Fibroblast of the aortic adventitia (primary cell): ENCODE data around the gene SLC25A11. TPM values are rescaled to one million over a fixed set of nuclear protein-coding genes. Genes with fewer than 3 reads are reported as not detected.

ENCODE experiments used
- DNase-seq: peaks from one replicate; pipeline ENCODE4 v3.0.0-alpha.2; 2010; ENCODE audit warnings: low read depth
- H3K4me3 ChIP-seq: 2 replicates; pipeline ENCODE4 v1.5.1; 2011; ENCODE audit warnings: low read depth, mild to moderate bottlenecking, control low read depth, low read length, moderate library complexity
- total RNA-seq: library from RNA; depleted of rRNA; stranded (reverse); fragments of >200 nt; gene quantifications from 2 replicates; pipeline ENCODE4 v1.2.3, GENCODE V29; 2012; ENCODE audit warnings: low replicate concordance
- TF ChIP-seq, protein P1 (sequence below): IDR thresholded peaks from 2 replicates; pipeline ENCODE4 v1.5.1; 2011; ENCODE audit warnings: mild to moderate bottlenecking, low read length, control low read depth, inconsistent platforms; ENCODE audit not compliant: insufficient read depth

SLC25A11 gene
- total RNA-seq, 1 donor, result 49.9 TPM

DNA sequence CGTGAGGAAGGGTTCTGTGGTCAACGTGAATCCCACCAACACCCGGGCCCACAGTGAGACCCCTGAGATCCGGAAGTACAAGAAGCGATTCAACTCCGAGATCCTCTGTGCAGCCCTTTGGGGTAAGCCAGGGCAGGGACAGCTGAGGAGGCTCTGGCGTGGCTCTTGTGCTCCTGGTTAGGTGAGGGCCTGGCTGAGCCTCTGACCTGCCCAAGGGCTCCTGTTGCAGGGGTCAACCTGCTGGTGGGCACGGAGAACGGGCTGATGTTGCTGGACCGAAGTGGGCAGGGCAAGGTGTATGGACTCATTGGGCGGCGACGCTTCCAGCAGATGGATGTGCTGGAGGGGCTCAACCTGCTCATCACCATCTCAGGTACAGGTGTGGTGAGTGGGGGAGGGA, 44.7 kb downstream of the SLC25A11 start:
- TF ChIP-seq, protein P1, sequence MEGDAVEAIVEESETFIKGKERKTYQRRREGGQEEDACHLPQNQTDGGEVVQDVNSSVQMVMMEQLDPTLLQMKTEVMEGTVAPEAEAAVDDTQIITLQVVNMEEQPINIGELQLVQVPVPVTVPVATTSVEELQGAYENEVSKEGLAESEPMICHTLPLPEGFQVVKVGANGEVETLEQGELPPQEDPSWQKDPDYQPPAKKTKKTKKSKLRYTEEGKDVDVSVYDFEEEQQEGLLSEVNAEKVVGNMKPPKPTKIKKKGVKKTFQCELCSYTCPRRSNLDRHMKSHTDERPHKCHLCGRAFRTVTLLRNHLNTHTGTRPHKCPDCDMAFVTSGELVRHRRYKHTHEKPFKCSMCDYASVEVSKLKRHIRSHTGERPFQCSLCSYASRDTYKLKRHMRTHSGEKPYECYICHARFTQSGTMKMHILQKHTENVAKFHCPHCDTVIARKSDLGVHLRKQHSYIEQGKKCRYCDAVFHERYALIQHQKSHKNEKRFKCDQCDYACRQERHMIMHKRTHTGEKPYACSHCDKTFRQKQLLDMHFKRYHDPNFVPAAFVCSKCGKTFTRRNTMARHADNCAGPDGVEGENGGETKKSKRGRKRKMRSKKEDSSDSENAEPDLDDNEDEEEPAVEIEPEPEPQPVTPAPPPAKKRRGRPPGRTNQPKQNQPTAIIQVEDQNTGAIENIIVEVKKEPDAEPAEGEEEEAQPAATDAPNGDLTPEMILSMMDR, result no peak
- no peak overlapping the region for H3K4me3 ChIP-seq
- no peak for DNase-seq

DNA sequence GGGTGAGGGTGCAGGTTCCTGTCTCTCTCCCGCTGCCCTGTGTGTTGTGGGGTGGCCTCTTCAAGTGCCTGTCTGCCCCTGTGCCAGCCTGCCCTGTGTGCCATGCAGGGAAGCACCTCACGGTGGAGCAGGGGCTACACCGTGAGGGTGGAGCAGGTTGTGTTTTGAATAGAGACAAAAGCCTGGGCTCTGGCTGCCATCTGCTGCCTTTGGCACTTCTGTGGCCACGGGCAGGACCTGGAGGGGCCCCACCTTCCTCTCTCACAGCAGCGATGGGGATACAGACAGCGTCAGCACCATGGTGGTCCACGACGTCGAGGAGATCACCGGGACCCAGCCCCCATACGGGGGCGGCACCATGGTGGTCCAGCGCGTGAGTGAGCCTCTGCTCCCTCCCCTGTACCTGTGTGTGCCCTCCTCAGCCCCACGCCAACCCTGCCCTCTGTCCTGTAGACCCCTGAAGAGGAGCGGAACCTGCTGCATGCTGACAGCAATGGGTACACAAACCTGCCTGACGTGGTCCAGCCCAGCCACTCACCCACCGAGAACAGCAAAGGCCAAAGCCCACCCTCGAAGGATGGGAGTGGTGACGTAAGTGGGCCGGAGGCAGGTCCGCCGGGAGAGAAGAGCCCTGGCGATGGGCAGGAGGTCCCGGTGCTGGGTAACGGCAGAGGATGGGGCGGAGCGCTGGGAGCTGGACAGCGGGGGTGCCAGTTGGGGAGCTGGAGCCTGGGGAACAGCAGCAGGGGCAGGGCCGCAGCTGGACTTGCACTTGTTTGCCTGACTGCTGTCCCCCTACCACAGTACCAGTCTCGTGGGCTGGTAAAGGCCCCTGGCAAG, 45.9 kb downstream of the SLC25A11 start:
- TF ChIP-seq, protein P1, result no peak
- DNase-seq, result no peak
- H3K4me3 ChIP-seq, result no peak overlapping the region

DNA sequence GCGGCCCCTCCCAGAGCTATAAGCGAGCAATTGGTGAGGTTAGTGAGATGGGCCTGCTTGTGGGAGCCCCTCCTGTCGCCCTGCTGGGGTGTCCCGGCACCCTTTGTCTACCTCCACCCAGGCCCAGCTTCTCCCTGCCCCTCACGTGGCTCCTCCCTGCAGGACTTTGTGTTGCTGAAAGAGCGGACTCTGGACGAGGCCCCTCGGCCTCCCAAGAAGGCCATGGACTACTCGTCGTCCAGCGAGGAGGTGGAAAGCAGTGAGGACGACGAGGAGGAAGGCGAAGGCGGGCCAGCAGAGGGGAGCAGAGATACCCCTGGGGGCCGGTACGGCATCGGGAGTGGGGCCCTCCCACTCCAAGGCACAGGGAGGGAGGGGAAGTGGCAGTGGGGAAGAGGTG, 46.6 kb downstream of the SLC25A11 start:
- DNase-seq, result no peak
- TF ChIP-seq, protein P1, result no peak
- H3K4me3 ChIP-seq, result no peak overlapping the region

DNA sequence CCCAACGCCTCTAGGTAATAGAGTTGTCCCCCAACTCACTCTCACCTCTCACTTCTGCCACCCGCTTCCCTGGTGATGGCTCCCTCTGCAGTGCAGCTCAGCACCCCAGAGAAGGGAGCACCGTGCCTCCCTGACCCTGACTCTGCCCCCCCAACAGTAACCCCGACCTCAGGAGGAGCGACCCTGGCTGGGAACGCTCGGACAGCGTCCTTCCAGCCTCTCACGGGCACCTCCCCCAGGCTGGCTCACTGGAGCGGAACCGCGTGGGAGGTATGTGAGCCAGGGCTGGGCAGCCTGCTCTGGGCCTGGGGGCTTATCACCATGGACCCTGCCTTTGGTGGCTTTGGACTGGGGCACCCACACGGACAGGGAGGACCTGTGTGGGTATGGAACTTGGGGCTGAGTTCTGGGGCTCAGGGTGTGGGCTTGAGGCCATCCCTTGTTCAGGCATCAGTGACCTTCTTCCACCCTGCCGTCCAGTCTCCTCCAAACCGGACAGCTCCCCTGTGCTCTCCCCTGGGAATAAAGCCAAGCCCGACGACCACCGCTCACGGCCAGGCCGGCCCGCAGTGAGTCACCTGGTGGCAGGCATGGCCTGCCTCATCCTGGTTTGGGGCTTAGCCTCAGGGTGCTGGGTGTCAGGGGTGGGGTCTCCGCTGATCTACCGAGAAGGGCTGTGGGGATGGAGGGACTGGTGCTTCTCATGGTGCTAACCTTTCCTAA, 47.2 kb downstream of the SLC25A11 start:
- DNase-seq, result no peak
- no peak overlapping the region for H3K4me3 ChIP-seq
- TF ChIP-seq, protein P1, result no peak

DNA sequence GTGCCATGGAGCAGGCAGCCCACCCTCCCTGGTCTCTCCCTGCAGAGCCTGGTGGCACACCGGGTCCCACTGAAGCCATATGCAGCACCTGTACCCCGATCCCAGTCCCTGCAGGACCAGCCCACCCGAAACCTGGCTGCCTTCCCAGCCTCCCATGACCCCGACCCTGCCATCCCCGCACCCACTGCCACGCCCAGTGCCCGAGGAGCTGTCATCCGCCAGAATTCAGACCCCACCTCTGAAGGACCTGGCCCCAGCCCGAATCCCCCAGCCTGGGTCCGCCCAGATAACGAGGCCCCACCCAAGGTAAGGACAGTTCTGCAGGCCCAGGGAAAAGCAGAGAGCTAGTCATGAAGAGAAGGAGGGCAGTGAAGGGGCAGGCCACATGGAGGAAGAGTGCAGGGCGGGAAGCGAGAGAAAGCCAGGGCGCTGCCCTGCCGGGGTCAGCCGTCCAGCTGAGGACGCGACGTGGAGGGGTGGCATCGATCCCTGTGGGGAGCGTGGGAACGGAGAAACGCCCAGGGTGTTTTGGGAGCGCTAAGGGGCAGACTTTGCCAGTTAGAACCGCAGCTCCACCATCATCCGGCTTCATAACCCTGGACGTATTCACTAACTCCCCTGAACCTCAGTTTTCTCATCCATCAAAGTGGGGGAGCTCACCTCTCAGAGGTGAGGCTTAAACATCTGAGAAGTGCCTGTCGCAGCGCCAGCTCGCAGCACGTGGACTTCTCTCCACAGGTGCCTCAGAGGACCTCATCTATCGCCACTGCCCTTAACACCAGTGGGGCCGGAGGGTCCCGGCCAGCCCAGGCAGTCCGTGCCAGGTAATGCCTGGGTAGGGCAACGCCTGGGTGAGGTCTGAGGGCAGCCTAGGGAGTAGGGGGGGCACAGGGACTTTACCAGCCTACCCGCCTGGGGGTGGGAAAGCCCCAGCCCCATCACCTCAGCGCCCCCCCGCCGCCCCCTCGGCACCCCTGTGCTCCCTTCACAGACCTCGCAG, 48.1 kb downstream of the SLC25A11 start:
- no peak overlapping the region for H3K4me3 ChIP-seq
- TF ChIP-seq, protein P1, result no peak
- no peak for DNase-seq

DNA sequence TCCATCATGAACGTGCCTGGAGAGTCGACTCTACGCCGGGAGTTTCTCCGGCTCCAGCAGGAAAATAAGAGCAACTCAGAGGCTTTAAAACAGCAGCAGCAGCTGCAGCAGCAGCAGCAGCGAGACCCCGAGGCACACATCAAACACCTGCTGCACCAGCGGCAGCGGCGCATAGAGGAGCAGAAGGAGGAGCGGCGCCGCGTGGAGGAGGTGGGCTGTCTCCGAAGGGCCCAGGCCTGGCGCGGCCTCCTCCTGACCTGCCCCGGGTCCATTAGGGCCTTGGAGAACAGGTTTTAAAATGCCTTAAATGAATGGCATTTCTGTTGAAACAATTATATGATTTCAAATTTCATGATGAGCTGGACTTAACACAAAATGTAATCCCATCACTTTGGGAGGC, 52.3 kb downstream of the SLC25A11 start:
- DNase-seq, result no peak
- no peak overlapping the region for H3K4me3 ChIP-seq
- TF ChIP-seq, protein P1, result no peak
